ENCODE measurements around the gene LRP1B. TPM values are rescaled to one million over a fixed set of nuclear protein-coding genes. Genes with fewer than 3 reads are reported as not detected.

Gene LRP1B
- polyA plus RNA-seq, 1 of the 3 experiments (the other 2 are of a cell fraction), result 0.28 TPM

GRCh38 chr2:141467331-141467730 is 663.5 kb downstream of the LRP1B start:
- Histone ChIP-seq H3K9me2 (no peaks in the 10 kb centered on the region), H2AFZ (ENCODE audit: low read depth) (no peak overlapping the region), H3K9me3 (no peaks in the 10 kb centered on the region), H3F3A (replicated peaks; ENCODE audit: insufficient read depth) (no peaks in the 10 kb centered on the region), H3K4me2 (no peak overlapping the region), H3K4me1 (ENCODE audit: control insufficient read depth in 1 of 2, insufficient read depth in 2 of 2, low read depth in 1 of 2, low read length in 1 of 2) (no peaks in the 10 kb centered on the region), H3K79me2 (ENCODE audit: insufficient read depth) (no peaks in the 10 kb centered on the region), H3K9ac (no peak overlapping the region), H4K20me1 (ENCODE audit: insufficient read depth) (no peaks in the 10 kb centered on the region), H3K27ac (ENCODE audit: low read depth in 2 of 2, low read length in 1 of 2) (no peak overlapping the region), H3K36me3 (replicated peaks in 1 of 2; ENCODE audit: control insufficient read depth in 1 of 2, insufficient read depth in 2 of 2, low read length in 1 of 2) (no peaks in the 10 kb centered on the region), H3K4me3 (ENCODE audit: low read depth in 2 of 2, low read length in 1 of 2) (no peak overlapping the region), H3K27me3 (ENCODE audit: insufficient read depth) (no peaks in the 10 kb centered on the region)
- TF ChIP-seq RFX5 (IDR thresholded peaks at IDR 0.05; ENCODE audit: low read length), result no peak
- TF ChIP-seq, protein P1, sequence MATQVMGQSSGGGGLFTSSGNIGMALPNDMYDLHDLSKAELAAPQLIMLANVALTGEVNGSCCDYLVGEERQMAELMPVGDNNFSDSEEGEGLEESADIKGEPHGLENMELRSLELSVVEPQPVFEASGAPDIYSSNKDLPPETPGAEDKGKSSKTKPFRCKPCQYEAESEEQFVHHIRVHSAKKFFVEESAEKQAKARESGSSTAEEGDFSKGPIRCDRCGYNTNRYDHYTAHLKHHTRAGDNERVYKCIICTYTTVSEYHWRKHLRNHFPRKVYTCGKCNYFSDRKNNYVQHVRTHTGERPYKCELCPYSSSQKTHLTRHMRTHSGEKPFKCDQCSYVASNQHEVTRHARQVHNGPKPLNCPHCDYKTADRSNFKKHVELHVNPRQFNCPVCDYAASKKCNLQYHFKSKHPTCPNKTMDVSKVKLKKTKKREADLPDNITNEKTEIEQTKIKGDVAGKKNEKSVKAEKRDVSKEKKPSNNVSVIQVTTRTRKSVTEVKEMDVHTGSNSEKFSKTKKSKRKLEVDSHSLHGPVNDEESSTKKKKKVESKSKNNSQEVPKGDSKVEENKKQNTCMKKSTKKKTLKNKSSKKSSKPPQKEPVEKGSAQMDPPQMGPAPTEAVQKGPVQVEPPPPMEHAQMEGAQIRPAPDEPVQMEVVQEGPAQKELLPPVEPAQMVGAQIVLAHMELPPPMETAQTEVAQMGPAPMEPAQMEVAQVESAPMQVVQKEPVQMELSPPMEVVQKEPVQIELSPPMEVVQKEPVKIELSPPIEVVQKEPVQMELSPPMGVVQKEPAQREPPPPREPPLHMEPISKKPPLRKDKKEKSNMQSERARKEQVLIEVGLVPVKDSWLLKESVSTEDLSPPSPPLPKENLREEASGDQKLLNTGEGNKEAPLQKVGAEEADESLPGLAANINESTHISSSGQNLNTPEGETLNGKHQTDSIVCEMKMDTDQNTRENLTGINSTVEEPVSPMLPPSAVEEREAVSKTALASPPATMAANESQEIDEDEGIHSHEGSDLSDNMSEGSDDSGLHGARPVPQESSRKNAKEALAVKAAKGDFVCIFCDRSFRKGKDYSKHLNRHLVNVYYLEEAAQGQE (IDR thresholded peaks at IDR 0.05; ENCODE audit: low read depth, low read length), result no peak
- ChIA-PET CTCF (no interaction called here), POLR2A (no interaction called here)
- WGBS (ENCODE audit: low lambda C conversion rate), result 73% methylated on average over 1 of the region's 1 CpG
- no peak for DNase-seq

GRCh38 chr2:141464995-141465394 is 665.8 kb downstream of the LRP1B start:
- Histone ChIP-seq H2AFZ (ENCODE audit: low read depth) (no peak overlapping the region), H3K4me2 (no peak overlapping the region), H3F3A (replicated peaks; ENCODE audit: insufficient read depth) (no peaks in the 10 kb centered on the region), H3K9me2 (no peaks in the 10 kb centered on the region), H3K79me2 (ENCODE audit: insufficient read depth) (no peaks in the 10 kb centered on the region), H3K4me3 (ENCODE audit: low read depth in 2 of 2, low read length in 1 of 2) (no peak overlapping the region), H3K9ac (no peak overlapping the region), H3K9me3 (no peaks in the 10 kb centered on the region), H3K36me3 (replicated peaks in 1 of 2; ENCODE audit: control insufficient read depth in 1 of 2, insufficient read depth in 2 of 2, low read length in 1 of 2) (no peaks in the 10 kb centered on the region), H3K27ac (ENCODE audit: low read depth in 2 of 2, low read length in 1 of 2) (no peak overlapping the region), H3K27me3 (ENCODE audit: insufficient read depth) (no peaks in the 10 kb centered on the region), H3K4me1 (ENCODE audit: control insufficient read depth in 1 of 2, insufficient read depth in 2 of 2, low read depth in 1 of 2, low read length in 1 of 2) (no peaks in the 10 kb centered on the region), H4K20me1 (ENCODE audit: insufficient read depth) (no peaks in the 10 kb centered on the region)
- TF ChIP-seq, protein P2, sequence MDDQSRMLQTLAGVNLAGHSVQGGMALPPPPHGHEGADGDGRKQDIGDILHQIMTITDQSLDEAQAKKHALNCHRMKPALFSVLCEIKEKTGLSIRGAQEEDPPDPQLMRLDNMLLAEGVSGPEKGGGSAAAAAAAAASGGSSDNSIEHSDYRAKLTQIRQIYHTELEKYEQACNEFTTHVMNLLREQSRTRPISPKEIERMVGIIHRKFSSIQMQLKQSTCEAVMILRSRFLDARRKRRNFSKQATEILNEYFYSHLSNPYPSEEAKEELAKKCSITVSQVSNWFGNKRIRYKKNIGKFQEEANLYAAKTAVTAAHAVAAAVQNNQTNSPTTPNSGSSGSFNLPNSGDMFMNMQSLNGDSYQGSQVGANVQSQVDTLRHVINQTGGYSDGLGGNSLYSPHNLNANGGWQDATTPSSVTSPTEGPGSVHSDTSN (IDR thresholded peaks at IDR 0.05), result no peak
- TF ChIP-seq FOSL2 (IDR thresholded peaks at IDR 0.05; ENCODE audit: borderline replicate concordance, low read depth) (no peak), RAD21 (IDR thresholded peaks at IDR 0.05; ENCODE audit: low read length) (no peak), FOXM1 (IDR thresholded peaks at IDR 0.05; ENCODE audit: low read depth) (no peak), GABPA (IDR thresholded peaks at IDR 0.05; ENCODE audit: low read depth) (no peak), ELF1 (IDR thresholded peaks at IDR 0.05) (no peak), EP300 (IDR thresholded peaks at IDR 0.05; ENCODE audit: borderline replicate concordance in 1 of 2, low read depth in 1 of 2, low read length in 1 of 2) (no peak), MEF2A (IDR thresholded peaks at IDR 0.05; ENCODE audit: borderline replicate concordance, low read depth) (no peak), RFX5 (IDR thresholded peaks at IDR 0.05; ENCODE audit: low read length) (no peak), CHD2 (IDR thresholded peaks at IDR 0.05; ENCODE audit: low read length, partially characterized antibody) (no peak), RXRA (IDR thresholded peaks at IDR 0.05; ENCODE audit: borderline replicate concordance, low read depth) (no peak)
- TF ChIP-seq, protein P3, sequence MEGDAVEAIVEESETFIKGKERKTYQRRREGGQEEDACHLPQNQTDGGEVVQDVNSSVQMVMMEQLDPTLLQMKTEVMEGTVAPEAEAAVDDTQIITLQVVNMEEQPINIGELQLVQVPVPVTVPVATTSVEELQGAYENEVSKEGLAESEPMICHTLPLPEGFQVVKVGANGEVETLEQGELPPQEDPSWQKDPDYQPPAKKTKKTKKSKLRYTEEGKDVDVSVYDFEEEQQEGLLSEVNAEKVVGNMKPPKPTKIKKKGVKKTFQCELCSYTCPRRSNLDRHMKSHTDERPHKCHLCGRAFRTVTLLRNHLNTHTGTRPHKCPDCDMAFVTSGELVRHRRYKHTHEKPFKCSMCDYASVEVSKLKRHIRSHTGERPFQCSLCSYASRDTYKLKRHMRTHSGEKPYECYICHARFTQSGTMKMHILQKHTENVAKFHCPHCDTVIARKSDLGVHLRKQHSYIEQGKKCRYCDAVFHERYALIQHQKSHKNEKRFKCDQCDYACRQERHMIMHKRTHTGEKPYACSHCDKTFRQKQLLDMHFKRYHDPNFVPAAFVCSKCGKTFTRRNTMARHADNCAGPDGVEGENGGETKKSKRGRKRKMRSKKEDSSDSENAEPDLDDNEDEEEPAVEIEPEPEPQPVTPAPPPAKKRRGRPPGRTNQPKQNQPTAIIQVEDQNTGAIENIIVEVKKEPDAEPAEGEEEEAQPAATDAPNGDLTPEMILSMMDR (IDR thresholded peaks at IDR 0.05), result no peak
- POLR2A ChIA-PET, result no interaction called here
- DNase-seq, result no peak
- CTCF ChIA-PET, result interaction anchor here (0.6 kb wide), 1 partner anchor 28 kb away, joined by 3 read pairs; no protein-coding TSS in a partner anchor
